CD14-positive monocyte (primary cell): ENCODE results near the gene TANGO6. TPM values are rescaled to one million over a fixed set of nuclear protein-coding genes. Genes with fewer than 3 reads are reported as not detected.
A peak's percentile ranks its signal among the peaks of the same experiment; 100 is the strongest.

Source experiments
- DNase-seq, 3 donors: peaks; one replicate each; pipeline ENCODE4 v3.0.0-alpha.2; 2011 to 2022
- H2AFZ ChIP-seq: 2 replicates; pipeline ENCODE4 v1.6.0; 2012; ENCODE audit warnings: mild to moderate bottlenecking, low read depth, low read length, inconsistent platforms; ENCODE audit not compliant: insufficient read depth, poor library complexity, severe bottlenecking
- H3K27ac ChIP-seq, 2 donors: 1 replicate in 1 of 2; 2 replicates in 1 of 2; pipeline ENCODE4 v1.5.1; 2012 to 2013; ENCODE audit warnings: low read length in 2 of 2, control low read depth in 1 of 2, inconsistent platforms in 1 of 2, low read depth in 1 of 2, mild to moderate bottlenecking in 1 of 2
- H3K27me3 ChIP-seq, 2 donors: one replicate each; pipeline versions ENCODE4 v1.6.0 to v1.6.1; 2011 to 2013; ENCODE audit warnings: low read length in 2 of 2; ENCODE audit not compliant: control insufficient read depth in 2 of 2, insufficient read depth in 2 of 2
- H3K36me3 ChIP-seq, 2 donors: replicated peaks in 1 of 2; 1 replicate in 1 of 2; 2 replicates in 1 of 2; pipeline versions ENCODE4 v1.5.1 to v1.6.1; 2012 to 2013; ENCODE audit warnings: low read length in 2 of 2, control low read depth in 1 of 2, inconsistent platforms in 1 of 2, mild to moderate bottlenecking in 1 of 2; ENCODE audit not compliant: insufficient read depth in 2 of 2, control insufficient read depth in 1 of 2
- H3K4me1 ChIP-seq, 2 donors: 1 replicate in 1 of 2; 2 replicates in 1 of 2; pipeline versions ENCODE4 v1.5.1 to v1.6.1; 2012 to 2013; ENCODE audit warnings: low read length in 2 of 2, control low read depth in 1 of 2, inconsistent platforms in 1 of 2, mild to moderate bottlenecking in 1 of 2, moderate library complexity in 1 of 2; ENCODE audit not compliant: insufficient read depth in 2 of 2, control insufficient read depth in 1 of 2
- H3K4me2 ChIP-seq: replicated peaks from 2 replicates; pipeline ENCODE3; 2012; ENCODE audit warnings: low read length, moderate library complexity, mild to moderate bottlenecking; ENCODE audit not compliant: poor library complexity, severe bottlenecking; ENCODE audit errors: extremely low read depth
- H3K4me3 ChIP-seq, 3 experiments: fragments of 200-600 bp in 1 of 3; sonication (generic) in 1 of 3; replicated peaks in 1 of 3; 1 replicate in 2 of 3; 2 replicates in 1 of 3; pipeline ENCODE4 v1.5.1; 2011 to 2013; ENCODE audit warnings: low read length in 3 of 3, mild to moderate bottlenecking in 3 of 3, control low read depth in 2 of 3, low read depth in 2 of 3, inconsistent platforms in 1 of 3, moderate library complexity in 1 of 3
- H3K79me2 ChIP-seq: 2 replicates; pipeline ENCODE4 v1.6.0; 2012; ENCODE audit warnings: mild to moderate bottlenecking, control low read depth, inconsistent platforms, low read length, moderate library complexity; ENCODE audit not compliant: insufficient read depth
- H3K9ac ChIP-seq: 2 replicates; pipeline ENCODE4 v1.6.0; 2017; ENCODE audit warnings: low read length, mild to moderate bottlenecking; ENCODE audit not compliant: insufficient read depth, poor library complexity, severe bottlenecking
- H3K9me3 ChIP-seq, 2 donors: replicated peaks in 1 of 2; 1 replicate in 1 of 2; 2 replicates in 1 of 2; pipeline versions ENCODE4 v1.5.1 to v1.6.1; 2012 to 2013; ENCODE audit warnings: low read length in 2 of 2, control low read depth in 1 of 2; ENCODE audit not compliant: control insufficient read depth in 1 of 2, insufficient read depth in 1 of 2
- H4K20me1 ChIP-seq: 2 replicates; pipeline ENCODE4 v1.6.0; 2012; ENCODE audit warnings: mild to moderate bottlenecking, low read length, control low read depth, moderate library complexity; ENCODE audit not compliant: insufficient read depth
- H3K27ac Mint-ChIP-seq, 7 donors: one replicate each; pipeline ENCODE4 v1.8.0; 2020; ENCODE audit warnings: mild to moderate bottlenecking in 7 of 7, mixed read lengths in 7 of 7, moderate library complexity in 6 of 7, inconsistent platforms in 2 of 7
- H3K27me3 Mint-ChIP-seq, 3 donors: one replicate each; pipeline ENCODE4 v1.8.0; 2021 to 2022; ENCODE audit warnings: low read depth in 3 of 3, mild to moderate bottlenecking in 3 of 3, mixed read lengths in 3 of 3, moderate library complexity in 3 of 3, inconsistent platforms in 1 of 3
- H3K36me3 Mint-ChIP-seq, 2 donors: one replicate each; pipeline ENCODE4 v1.8.0; 2020; ENCODE audit warnings: mixed read lengths in 2 of 2, inconsistent platforms in 1 of 2, mild to moderate bottlenecking in 1 of 2
- H3K4me1 Mint-ChIP-seq: one replicate; pipeline ENCODE4 v1.8.0; 2020; ENCODE audit warnings: mild to moderate bottlenecking, mixed read lengths
- H3K4me3 Mint-ChIP-seq, 2 donors: one replicate each; pipeline ENCODE4 v1.8.0; 2020; ENCODE audit warnings: mild to moderate bottlenecking in 2 of 2, mixed read lengths in 2 of 2, moderate library complexity in 1 of 2
- H3K9me3 Mint-ChIP-seq, 7 donors: one replicate each; pipeline ENCODE4 v1.8.0; 2020 to 2022; ENCODE audit warnings: mixed read lengths in 7 of 7, mild to moderate bottlenecking in 6 of 7, moderate library complexity in 6 of 7, inconsistent platforms in 2 of 7
- WGBS: methylation state at CpG from one replicate; pipeline ENCODE4 v1.1.5; 2013; ENCODE audit warnings: missing lambda C conversion rate; ENCODE audit not compliant: insufficient coverage; 5-methylcytosine and 5-hydroxymethylcytosine counted together
- intact Hi-C, 2 donors: fragments of 100-400 bp; cut with micrococcal nuclease; formaldehyde crosslinking; loops; one replicate each; pipeline versions ENCODE4 v1.15.0 to v1.15.1; 2023
- polyA plus RNA-seq, 3 donors: library from polyadenylated mRNA; depleted of rRNA in 1 of 3; unstranded in 2 of 3; stranded (reverse) in 1 of 3; fragments of 300-500 nt in 2 of 3; fragments of >200 nt in 1 of 3; fragmentation: Illumina TruSeq in 2 of 3; gene quantifications; 1 replicate in 2 of 3; 2 replicates in 1 of 3; pipeline ENCODE4 v1.2.3, GENCODE V29; 2012 to 2021
- TF ChIP-seq, protein P1 (sequence below): fragments of 200-600 bp; IDR thresholded peaks from one replicate; pipeline ENCODE4 v1.8.0; 2022; ENCODE audit warnings: antibody characterized with exemption, mild to moderate bottlenecking

The TANGO6 gene
- polyA plus RNA-seq, 3 donors: 6.5 to 8.1 (median 7.3) TPM

DNA sequence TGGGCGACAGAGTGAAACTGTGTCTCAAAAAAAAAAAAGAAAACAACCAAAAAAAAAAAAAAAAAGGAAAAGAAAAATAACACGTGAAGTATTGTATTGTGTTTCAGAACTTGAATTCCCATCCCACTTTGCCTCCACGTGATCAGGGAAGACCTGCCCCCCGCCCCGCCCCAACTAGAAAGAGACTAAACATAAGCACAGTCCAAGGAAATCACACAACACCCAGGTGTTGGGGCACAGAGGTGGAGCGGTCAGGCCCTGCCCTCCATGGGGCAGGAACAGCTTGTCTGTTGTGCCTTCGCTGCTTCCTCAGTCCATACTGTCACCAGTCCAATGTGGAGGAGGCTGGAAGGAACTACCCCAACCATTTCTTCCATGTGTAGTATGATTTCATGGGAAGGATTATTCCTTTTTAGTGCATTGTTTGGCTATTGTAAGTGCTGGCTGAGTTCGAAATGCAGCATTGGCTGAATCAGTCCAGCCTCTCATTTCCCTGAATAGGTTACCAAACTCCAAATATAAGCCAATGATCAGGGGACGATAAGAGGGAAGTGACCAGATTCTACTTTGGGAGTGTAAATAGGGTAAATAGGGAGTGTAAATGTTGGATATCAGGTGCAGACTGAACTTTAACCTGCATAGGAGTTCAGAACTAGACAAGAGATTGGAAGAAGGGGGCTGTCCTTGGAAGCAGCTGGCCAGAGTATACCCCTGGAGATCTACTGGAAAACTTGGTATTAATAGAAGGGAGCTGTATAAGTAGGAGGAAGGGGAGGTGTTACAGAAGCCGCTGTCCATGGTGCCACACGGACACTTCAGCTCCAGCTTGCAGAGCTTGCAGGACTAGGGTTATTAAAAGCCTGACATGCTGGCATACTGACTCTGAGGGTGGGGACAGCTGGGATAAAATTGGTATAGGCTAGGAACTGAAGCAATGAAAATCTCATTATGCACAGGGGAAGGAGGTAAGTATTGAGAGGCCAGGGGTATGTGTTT lies 50.7 kb downstream of the TANGO6 start:
- Histone ChIP-seq H4K20me1 (no peaks in the 10 kb centered on the region), H3K9me3 (no peaks in the 10 kb centered on the region), H3K27me3 (no peaks in the 10 kb centered on the region), H3K27ac (no peak overlapping the region), H3K9ac (no peak overlapping the region), H3K4me1 (peaks cover 9 to 10% of the 10 kb centered on the region in 2 donors), H2AFZ (no peak overlapping the region), H3K79me2 (no peaks in the 10 kb centered on the region), H3K4me3 (no peak overlapping the region), H3K4me2 (no peak overlapping the region), H3K36me3 (peaks cover 3 to 15% of the 10 kb centered on the region in 2 donors)
- Mint-ChIP-seq H3K27me3 (peaks cover 0 to 2% (median 0%) of the 10 kb centered on the region in 3 donors), H3K9me3 (no peaks in the 10 kb centered on the region), H3K4me3 (no peak overlapping the region), H3K27ac (no peak overlapping the region), H3K36me3 (peaks cover 14 to 27% of the 10 kb centered on the region in 2 donors), H3K4me1 (peaks cover 16% of the 10 kb centered on the region)
- 100% methylated on average over 1 of the region's 11 CpGs for WGBS
- DNase-seq: no peak
- TF ChIP-seq, protein P1, sequence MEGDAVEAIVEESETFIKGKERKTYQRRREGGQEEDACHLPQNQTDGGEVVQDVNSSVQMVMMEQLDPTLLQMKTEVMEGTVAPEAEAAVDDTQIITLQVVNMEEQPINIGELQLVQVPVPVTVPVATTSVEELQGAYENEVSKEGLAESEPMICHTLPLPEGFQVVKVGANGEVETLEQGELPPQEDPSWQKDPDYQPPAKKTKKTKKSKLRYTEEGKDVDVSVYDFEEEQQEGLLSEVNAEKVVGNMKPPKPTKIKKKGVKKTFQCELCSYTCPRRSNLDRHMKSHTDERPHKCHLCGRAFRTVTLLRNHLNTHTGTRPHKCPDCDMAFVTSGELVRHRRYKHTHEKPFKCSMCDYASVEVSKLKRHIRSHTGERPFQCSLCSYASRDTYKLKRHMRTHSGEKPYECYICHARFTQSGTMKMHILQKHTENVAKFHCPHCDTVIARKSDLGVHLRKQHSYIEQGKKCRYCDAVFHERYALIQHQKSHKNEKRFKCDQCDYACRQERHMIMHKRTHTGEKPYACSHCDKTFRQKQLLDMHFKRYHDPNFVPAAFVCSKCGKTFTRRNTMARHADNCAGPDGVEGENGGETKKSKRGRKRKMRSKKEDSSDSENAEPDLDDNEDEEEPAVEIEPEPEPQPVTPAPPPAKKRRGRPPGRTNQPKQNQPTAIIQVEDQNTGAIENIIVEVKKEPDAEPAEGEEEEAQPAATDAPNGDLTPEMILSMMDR: no peak
- intact Hi-C loops: no loop called here

DNA sequence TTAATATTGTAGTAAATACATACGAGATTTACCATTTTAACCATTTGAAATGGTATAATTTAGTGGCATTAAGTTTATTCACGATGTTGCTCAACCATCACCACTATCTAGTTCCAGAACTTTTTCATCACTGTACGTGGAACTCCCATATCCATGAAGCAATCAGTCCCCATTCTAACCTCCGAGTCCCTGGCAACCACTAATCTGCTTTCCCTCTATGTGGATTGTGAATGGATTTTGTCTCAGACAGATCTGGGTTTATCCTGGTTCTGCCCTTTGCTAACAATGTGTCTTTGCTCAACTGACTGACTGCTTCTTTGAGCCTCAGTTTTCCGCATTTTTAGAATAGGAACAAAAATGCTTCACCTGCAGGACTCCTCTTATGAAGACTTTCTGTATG lies 51.4 kb downstream of the TANGO6 start:
- TF ChIP-seq, protein P1: no peak
- no peak overlapping the region for H3K27ac ChIP-seq
- no peaks in the 10 kb centered on the region for H4K20me1 ChIP-seq
- H2AFZ ChIP-seq: no peak overlapping the region
- H3K4me3 ChIP-seq: no peak overlapping the region
- Mint-ChIP-seq H3K36me3 (peaks cover 18 to 32% of the 10 kb centered on the region in 2 donors), H3K9me3 (no peaks in the 10 kb centered on the region), H3K27ac (peak overlapping the region in 1 of 7 donors; percentile 58), H3K27me3 (peaks cover 0 to 2% (median 0%) of the 10 kb centered on the region in 3 donors), H3K4me3 (no peak overlapping the region), H3K4me1 (peaks cover 11% of the 10 kb centered on the region)
- intact Hi-C loops: no loop called here
- no peak overlapping the region for H3K4me2 ChIP-seq
- no peak for DNase-seq
- H3K36me3 ChIP-seq: peaks cover 3 to 15% of the 10 kb centered on the region in 2 donors
- H3K9ac ChIP-seq: no peak overlapping the region
- no peaks in the 10 kb centered on the region for H3K79me2 ChIP-seq
- H3K27me3 ChIP-seq: no peaks in the 10 kb centered on the region
- 100% methylated on average over 1 of the region's 5 CpGs for WGBS
- H3K9me3 ChIP-seq: no peaks in the 10 kb centered on the region
- peaks cover 3 to 6% of the 10 kb centered on the region in 2 donors for H3K4me1 ChIP-seq
